K562 (cell line): Measurements from ENCODE around the gene TMPRSS5.
A peak's percentile ranks its signal among the peaks of the same experiment; 100 is the strongest.

Source experiments
- EHMT2 ChIP-seq: fragments of 450-650 bp; IDR thresholded peaks from 2 replicates; pipeline ENCODE4 v1.6.1; 2018; ENCODE audit warnings: antibody characterized with exemption
- POLR2AphosphoS5 ChIP-seq: IDR thresholded peaks from 2 replicates; pipeline ENCODE4 v1.6.1; 2011; ENCODE audit warnings: mild to moderate bottlenecking, low read depth, low read length, moderate library complexity; ENCODE audit not compliant: control insufficient read depth, insufficient read depth
- RFX5 ChIP-seq: IDR thresholded peaks from 2 replicates; pipeline ENCODE4 v1.6.1; 2011; ENCODE audit warnings: low read depth, mild to moderate bottlenecking, improper control_type of control experiment, low read length
- TOE1 ChIP-seq, 2 experiments: fragments of 450-650 bp in 1 of 2; sonication (generic) in 1 of 2; formaldehyde crosslinking in 1 of 2; IDR thresholded peaks; 2 replicates each; pipeline versions ENCODE4 v1.7.1 to v1.8.0; 2016 to 2022; ENCODE audit warnings: borderline replicate concordance in 2 of 2, mild to moderate bottlenecking in 2 of 2, antibody characterized with exemption in 1 of 2, inconsistent platforms in 1 of 2, low read depth in 1 of 2, missing genetic modification reagents in 1 of 2, moderate library complexity in 1 of 2
- TF ChIP-seq, protein P1 (sequence below): IDR thresholded peaks from 2 replicates; pipeline ENCODE4 v1.6.1; 2016; ENCODE audit warnings: missing genetic modification characterization, missing compliant biosample characterization
- TF ChIP-seq, protein P2 (sequence below): fragments of 450-650 bp; formaldehyde crosslinking; IDR thresholded peaks from 2 replicates; pipeline ENCODE4 v1.4.0; 2022; ENCODE audit warnings: missing genetic modification characterization
- TF ChIP-seq, protein P3 (sequence below): sonication (generic); formaldehyde crosslinking; IDR thresholded peaks from 2 replicates; pipeline ENCODE4 v1.8.0; 2022; ENCODE audit warnings: missing genetic modification reagents, mild to moderate bottlenecking, borderline replicate concordance

DNA sequence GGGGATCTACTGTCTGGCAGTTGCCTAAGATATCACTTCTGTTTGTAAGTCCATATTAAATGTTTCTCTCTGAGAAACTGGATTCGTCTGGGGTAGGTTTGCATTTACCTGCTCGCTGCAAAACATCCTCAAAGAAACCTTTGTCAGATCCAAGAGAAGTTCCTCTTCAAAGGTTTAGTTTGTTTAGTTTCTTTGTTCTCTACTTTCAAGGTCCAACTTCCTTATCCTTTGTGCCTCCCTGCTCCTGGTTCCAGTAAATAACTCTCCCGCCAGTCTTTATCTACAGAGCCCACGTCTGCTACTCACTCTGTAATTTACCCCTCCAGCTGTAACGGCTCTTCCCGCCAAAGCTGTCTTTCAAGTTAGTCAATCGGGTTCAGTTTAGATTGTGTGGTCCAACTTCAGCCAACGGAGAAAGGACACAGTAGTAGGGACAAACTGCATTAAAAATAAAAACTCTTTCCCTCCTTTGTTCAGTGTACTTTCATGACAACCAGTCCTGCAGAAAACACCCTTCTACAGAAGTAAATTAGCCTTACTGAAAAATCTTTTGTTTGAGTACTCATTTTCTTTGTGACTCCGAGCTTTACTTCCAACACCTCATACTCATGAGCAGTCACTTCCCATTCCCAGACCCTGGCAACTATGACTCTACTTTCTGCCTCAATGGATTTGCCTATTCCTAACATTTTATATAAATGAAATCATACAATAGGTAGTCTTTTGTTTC is 41.0 kb downstream of the TMPRSS5 start:
- TF ChIP-seq TOE1 (IDR thresholded peaks at IDR 0.05; ENCODE audit: borderline replicate concordance) (no peak; the same call in 1 of the 2 replicates), TOE1 (CRISPR knock-in tag; IDR thresholded peaks at IDR 0.05; ENCODE audit: borderline replicate concordance, low read depth) (no peak), EHMT2 (peak; percentile 74; the same call in 1 of the 2 replicates), RFX5 (no peak), POLR2AphosphoS5 (peak; percentile 89)
- TF ChIP-seq, protein P1, sequence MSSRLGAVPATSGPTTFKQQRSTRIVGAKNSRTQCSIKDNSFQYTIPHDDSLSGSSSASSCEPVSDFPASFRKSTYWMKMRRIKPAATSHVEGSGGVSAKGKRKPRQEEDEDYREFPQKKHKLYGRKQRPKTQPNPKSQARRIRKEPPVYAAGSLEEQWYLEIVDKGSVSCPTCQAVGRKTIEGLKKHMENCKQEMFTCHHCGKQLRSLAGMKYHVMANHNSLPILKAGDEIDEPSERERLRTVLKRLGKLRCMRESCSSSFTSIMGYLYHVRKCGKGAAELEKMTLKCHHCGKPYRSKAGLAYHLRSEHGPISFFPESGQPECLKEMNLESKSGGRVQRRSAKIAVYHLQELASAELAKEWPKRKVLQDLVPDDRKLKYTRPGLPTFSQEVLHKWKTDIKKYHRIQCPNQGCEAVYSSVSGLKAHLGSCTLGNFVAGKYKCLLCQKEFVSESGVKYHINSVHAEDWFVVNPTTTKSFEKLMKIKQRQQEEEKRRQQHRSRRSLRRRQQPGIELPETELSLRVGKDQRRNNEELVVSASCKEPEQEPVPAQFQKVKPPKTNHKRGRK (tag): no peak
- TF ChIP-seq, protein P2, sequence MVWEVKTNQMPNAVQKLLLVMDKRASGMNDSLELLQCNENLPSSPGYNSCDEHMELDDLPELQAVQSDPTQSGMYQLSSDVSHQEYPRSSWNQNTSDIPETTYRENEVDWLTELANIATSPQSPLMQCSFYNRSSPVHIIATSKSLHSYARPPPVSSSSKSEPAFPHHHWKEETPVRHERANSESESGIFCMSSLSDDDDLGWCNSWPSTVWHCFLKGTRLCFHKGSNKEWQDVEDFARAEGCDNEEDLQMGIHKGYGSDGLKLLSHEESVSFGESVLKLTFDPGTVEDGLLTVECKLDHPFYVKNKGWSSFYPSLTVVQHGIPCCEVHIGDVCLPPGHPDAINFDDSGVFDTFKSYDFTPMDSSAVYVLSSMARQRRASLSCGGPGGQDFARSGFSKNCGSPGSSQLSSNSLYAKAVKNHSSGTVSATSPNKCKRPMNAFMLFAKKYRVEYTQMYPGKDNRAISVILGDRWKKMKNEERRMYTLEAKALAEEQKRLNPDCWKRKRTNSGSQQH (CRISPR knock-in tag): no peak
- TF ChIP-seq, protein P3, sequence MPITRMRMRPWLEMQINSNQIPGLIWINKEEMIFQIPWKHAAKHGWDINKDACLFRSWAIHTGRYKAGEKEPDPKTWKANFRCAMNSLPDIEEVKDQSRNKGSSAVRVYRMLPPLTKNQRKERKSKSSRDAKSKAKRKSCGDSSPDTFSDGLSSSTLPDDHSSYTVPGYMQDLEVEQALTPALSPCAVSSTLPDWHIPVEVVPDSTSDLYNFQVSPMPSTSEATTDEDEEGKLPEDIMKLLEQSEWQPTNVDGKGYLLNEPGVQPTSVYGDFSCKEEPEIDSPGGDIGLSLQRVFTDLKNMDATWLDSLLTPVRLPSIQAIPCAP (CRISPR knock-in tag): no peak
